HG03095 (cell line): Measurements from ENCODE around the gene SELENOT.
"Not testable (repeated sequence)": the region's sequence is repeated elsewhere in the genome, so short reads cannot be mapped to it uniquely, and the experiment has no call there.

ENCODE experiments used
- ATAC-seq: cut with Tn5 transposase; IDR thresholded peaks from one replicate; pipeline ENCODE4 v1.9.1; 2021; ENCODE audit warnings: moderate library complexity; ENCODE audit not compliant: unreplicated experiment

Gene SELENOT

GRCh38 chr3:150603153-150603979 is at the start of gene SELENOT:
Gene SELENOT (plus strand): TSS chr3:150603321. CDS start chr3:150603363, 42 bp downstream.
- peak; percentile 46 for ATAC-seq

- no peak for ATAC-seq
These were observed 47.2 kb upstream of the SELENOT start for GRCh38 chr3:150555859-150556436.

GRCh38 chr3:150556792-150557191 is 46.3 kb upstream of the SELENOT start:
- no peak for ATAC-seq

GRCh38 chr3:150557725-150558124 is 45.4 kb upstream of the SELENOT start:
- no peak for ATAC-seq

- ATAC-seq = no peak
These were observed 38.9 kb upstream of the SELENOT start for GRCh38 chr3:150564243-150564642.

GRCh38 chr3:150567328-150567727 is 35.8 kb upstream of the SELENOT start:
- ATAC-seq = no peak

- ATAC-seq = no peak
These were observed 25.3 kb upstream of the SELENOT start for GRCh38 chr3:150577855-150578254.

- ATAC-seq = no peak
These were observed 21.9 kb upstream of the SELENOT start for GRCh38 chr3:150581174-150581573.

GRCh38 chr3:150582620-150583019 is 20.5 kb upstream of the SELENOT start:
- ATAC-seq = no peak

- peak; percentile 48 for ATAC-seq
These were observed 20.1 kb upstream of the SELENOT start for GRCh38 chr3:150583028-150583427.

GRCh38 chr3:150588027-150588830 is 14.9 kb upstream of the SELENOT start:
- ATAC-seq = no peak

GRCh38 chr3:150589759-150590158 is 13.4 kb upstream of the SELENOT start:
- no peak for ATAC-seq

- no peak for ATAC-seq
These were observed 9.0 kb upstream of the SELENOT start for GRCh38 chr3:150594150-150594549.

GRCh38 chr3:150597646-150598045 is 5.5 kb upstream of the SELENOT start:
- ATAC-seq = no peak

GRCh38 chr3:150599611-150600297 is 3.4 kb upstream of the SELENOT start:
- peak; percentile 25 for ATAC-seq

GRCh38 chr3:150600647-150601530 is 2.2 kb upstream of the SELENOT start:
- ATAC-seq = not testable (repeated sequence)

GRCh38 chr3:150602426-150603152 is 532 bp upstream of the SELENOT start:
- ATAC-seq = peak; percentile 3

- peak; percentile 1 for ATAC-seq
These were observed 829 bp downstream of the SELENOT start for GRCh38 chr3:150603980-150604319.

- no peak for ATAC-seq
These were observed 3.0 kb downstream of the SELENOT start for GRCh38 chr3:150605998-150606641.
